SU-DHL-6 (cell line): ENCODE measurements around the gene MRPL42.

Experiments
- H2AFZ ChIP-seq: fragments of 200-600 bp; sonication (generic); 2 replicates; pipeline ENCODE4 v1.6.1; 2014; ENCODE audit warnings: low read depth, mild to moderate bottlenecking, moderate library complexity, mixed read lengths, antibody characterized with exemption, low read length; ENCODE audit not compliant: severe bottlenecking
- H3F3A ChIP-seq: fragments of 200-600 bp; shearing (Covaris generic); 2 replicates; pipeline ENCODE4 v1.6.0; 2016; ENCODE audit warnings: antibody characterized with exemption, mild to moderate bottlenecking; ENCODE audit not compliant: insufficient read depth
- H3K27ac ChIP-seq: fragments of 200-600 bp; sonication (generic); 2 replicates; pipeline ENCODE4 v1.5.1; 2016; ENCODE audit warnings: low read depth, mild to moderate bottlenecking, low read length, moderate library complexity, mixed read lengths
- H3K27me3 ChIP-seq: fragments of 200-600 bp; sonication (generic), shearing (Covaris generic); 2 replicates; pipeline ENCODE4 v1.6.0; 2014; ENCODE audit warnings: mild to moderate bottlenecking, low read length
- H3K36me3 ChIP-seq: fragments of 200-600 bp; sonication (generic); 2 replicates; pipeline ENCODE4 v1.6.1; 2014; ENCODE audit warnings: mild to moderate bottlenecking, low read length, mixed read lengths
- H3K4me2 ChIP-seq: fragments of 300-600, 200-600 bp; shearing (Covaris generic), sonication (generic); 2 replicates; pipeline ENCODE4 v1.6.0; 2014; ENCODE audit warnings: low read length, low read depth, mild to moderate bottlenecking; ENCODE audit not compliant: poor library complexity, severe bottlenecking
- H3K4me3 ChIP-seq: fragments of 200-600 bp; sonication (generic); 2 replicates; pipeline ENCODE4 v1.5.1; 2014; ENCODE audit warnings: antibody characterized with exemption, low read length, mild to moderate bottlenecking, mixed read lengths; ENCODE audit not compliant: insufficient read depth, poor library complexity, severe bottlenecking
- H3K79me2 ChIP-seq: fragments of 200-600 bp; sonication (generic); 2 replicates; pipeline ENCODE4 v1.6.1; 2014; ENCODE audit warnings: mild to moderate bottlenecking, low read length, moderate library complexity; ENCODE audit not compliant: insufficient read depth
- H3K9ac ChIP-seq: fragments of 200-600 bp; sonication (generic); 2 replicates; pipeline ENCODE4 v1.7.0; 2014; ENCODE audit warnings: mild to moderate bottlenecking, low read length
- H3K9me2 ChIP-seq: fragments of 200-600 bp; sonication (generic); replicated peaks from 2 replicates; pipeline ENCODE4 v1.6.1; 2014; ENCODE audit warnings: low read length; ENCODE audit not compliant: insufficient read depth
- H3K9me3 ChIP-seq: fragments of 200-600 bp; sonication (generic); 2 replicates; pipeline ENCODE4 v1.6.1; 2014; ENCODE audit warnings: low read length, mixed read lengths; ENCODE audit not compliant: insufficient read depth
- H4K20me1 ChIP-seq: fragments of 200-600 bp; sonication (generic); 2 replicates; pipeline ENCODE4 v1.6.1; 2014; ENCODE audit warnings: low read depth, mild to moderate bottlenecking, antibody characterized with exemption, low read length, moderate library complexity, mixed read lengths
- EZH2phosphoT487 ChIP-seq: fragments of 200-600 bp; sonication (generic), shearing (Covaris generic); conservative IDR thresholded peaks from 2 replicates; pipeline ENCODE4 v1.6.1; 2018; ENCODE audit warnings: mild to moderate bottlenecking, antibody characterized with exemption, low read length, moderate library complexity, mixed read lengths
- TF ChIP-seq, protein P1 (sequence below): fragments of 200-600 bp; sonication (generic); IDR thresholded peaks from one replicate; pipeline ENCODE4 v1.5.1; 2017; ENCODE audit warnings: antibody characterized with exemption, mild to moderate bottlenecking, low read length, moderate library complexity; ENCODE audit not compliant: insufficient read depth, poor library complexity, severe bottlenecking

Gene MRPL42

DNA sequence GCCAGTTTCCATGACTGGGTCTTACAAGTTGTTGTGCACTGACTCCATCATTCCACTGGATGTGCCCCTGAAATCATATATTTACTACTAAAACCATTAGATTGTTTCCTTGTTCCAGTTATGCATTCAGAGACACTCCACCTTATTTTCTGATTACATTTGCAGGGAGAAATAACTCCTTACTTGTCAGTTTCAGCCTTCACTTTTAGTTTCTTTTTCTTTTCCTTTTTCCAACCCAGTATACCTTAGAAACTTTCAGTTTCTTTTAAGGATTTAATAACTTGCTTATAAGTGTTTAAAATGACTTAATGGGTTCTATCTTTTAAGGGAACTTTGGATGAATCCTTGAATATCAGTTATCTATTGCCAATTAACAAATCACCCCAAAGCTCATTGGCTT lies 39.9 kb downstream of the MRPL42 start:
- Histone ChIP-seq H3K9me2 (no peaks in the 10 kb centered on the region), H3K27me3 (no peaks in the 10 kb centered on the region), H2AFZ (no peak overlapping the region), H3F3A (peaks cover 7% of the 10 kb centered on the region), H3K36me3 (peaks cover 13% of the 10 kb centered on the region; the same call in 1 of the 2 replicates), H3K9ac (no peak overlapping the region), H4K20me1 (no peaks in the 10 kb centered on the region; the same call in 1 of the 2 replicates), H3K9me3 (no peaks in the 10 kb centered on the region), H3K4me2 (no peak overlapping the region), H3K27ac (no peak overlapping the region), H3K79me2 (no peaks in the 10 kb centered on the region), H3K4me3 (no peak overlapping the region)
- no peak for TF ChIP-seq EZH2phosphoT487
- TF ChIP-seq, protein P1, sequence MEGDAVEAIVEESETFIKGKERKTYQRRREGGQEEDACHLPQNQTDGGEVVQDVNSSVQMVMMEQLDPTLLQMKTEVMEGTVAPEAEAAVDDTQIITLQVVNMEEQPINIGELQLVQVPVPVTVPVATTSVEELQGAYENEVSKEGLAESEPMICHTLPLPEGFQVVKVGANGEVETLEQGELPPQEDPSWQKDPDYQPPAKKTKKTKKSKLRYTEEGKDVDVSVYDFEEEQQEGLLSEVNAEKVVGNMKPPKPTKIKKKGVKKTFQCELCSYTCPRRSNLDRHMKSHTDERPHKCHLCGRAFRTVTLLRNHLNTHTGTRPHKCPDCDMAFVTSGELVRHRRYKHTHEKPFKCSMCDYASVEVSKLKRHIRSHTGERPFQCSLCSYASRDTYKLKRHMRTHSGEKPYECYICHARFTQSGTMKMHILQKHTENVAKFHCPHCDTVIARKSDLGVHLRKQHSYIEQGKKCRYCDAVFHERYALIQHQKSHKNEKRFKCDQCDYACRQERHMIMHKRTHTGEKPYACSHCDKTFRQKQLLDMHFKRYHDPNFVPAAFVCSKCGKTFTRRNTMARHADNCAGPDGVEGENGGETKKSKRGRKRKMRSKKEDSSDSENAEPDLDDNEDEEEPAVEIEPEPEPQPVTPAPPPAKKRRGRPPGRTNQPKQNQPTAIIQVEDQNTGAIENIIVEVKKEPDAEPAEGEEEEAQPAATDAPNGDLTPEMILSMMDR = no peak

DNA sequence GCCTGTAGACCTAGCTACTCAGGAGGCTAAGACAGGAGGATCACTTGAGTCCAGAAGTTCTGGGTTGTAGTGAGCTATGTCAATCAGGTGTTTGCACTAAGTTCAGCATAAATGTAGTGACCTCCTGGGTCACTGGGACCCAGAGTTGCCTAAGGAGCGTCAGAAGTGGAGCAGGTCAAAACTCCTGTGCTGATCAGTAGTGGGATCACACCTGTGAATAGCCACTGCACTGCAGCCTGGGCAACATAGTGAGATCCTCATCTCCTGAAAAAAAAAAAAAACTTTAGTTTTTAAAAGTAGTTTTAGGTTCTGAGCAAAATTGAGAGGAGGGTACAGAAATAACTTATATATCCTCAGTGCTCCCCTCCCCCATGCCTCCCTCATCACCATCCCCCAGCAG lies 42.2 kb downstream of the MRPL42 start:
- H3K9ac ChIP-seq = no peak overlapping the region

DNA sequence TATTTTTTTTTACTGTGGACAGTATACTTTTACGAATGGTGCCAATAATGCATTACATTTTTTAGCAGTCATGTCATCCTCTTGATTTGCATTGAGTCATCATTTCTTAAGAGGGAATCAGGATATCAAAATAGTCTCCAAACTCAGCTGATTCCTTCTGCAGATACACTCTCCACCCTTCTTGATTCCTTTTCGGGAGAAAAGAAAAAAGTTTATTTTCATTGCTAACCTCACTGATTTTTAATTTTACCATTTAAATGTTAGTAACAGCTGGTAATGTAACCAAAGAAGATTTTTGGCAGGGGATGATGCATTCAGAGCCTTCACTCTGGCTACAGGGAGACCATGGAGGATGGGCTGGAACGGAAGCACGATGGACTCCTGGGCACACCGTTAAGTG lies 47.5 kb downstream of the MRPL42 start:
- TF ChIP-seq, protein P1 = no peak
- no peak for TF ChIP-seq EZH2phosphoT487
- Histone ChIP-seq H3K27me3 (no peaks in the 10 kb centered on the region), H3K36me3 (no peaks in the 10 kb centered on the region), H3K4me2 (no peak overlapping the region), H2AFZ (no peak overlapping the region), H3F3A (no peaks in the 10 kb centered on the region), H3K9me2 (no peaks in the 10 kb centered on the region), H3K79me2 (no peaks in the 10 kb centered on the region), H3K9ac (no peak overlapping the region), H3K4me3 (no peak overlapping the region), H3K9me3 (no peaks in the 10 kb centered on the region), H3K27ac (no peak overlapping the region), H4K20me1 (no peaks in the 10 kb centered on the region)

More for the DNA sequence above, 42.2 kb downstream of the MRPL42 start:
- H3K79me2 ChIP-seq = no peaks in the 10 kb centered on the region
- H3K4me3 ChIP-seq = no peak overlapping the region
- H3K4me2 ChIP-seq = no peak overlapping the region
- H3K9me3 ChIP-seq = no peaks in the 10 kb centered on the region
- TF ChIP-seq, protein P1 = no peak
- no peak for TF ChIP-seq EZH2phosphoT487
- no peak overlapping the region for H3K27ac ChIP-seq
- no peaks in the 10 kb centered on the region; the same call in 1 of the 2 replicates for H4K20me1 ChIP-seq
- H3K9me2 ChIP-seq = no peaks in the 10 kb centered on the region
- H3K27me3 ChIP-seq = no peaks in the 10 kb centered on the region
- H3K36me3 ChIP-seq = peaks cover 6% of the 10 kb centered on the region; the same call in 1 of the 2 replicates
- no peaks in the 10 kb centered on the region for H3F3A ChIP-seq
- H2AFZ ChIP-seq = no peak overlapping the region
